Nephron progenitor cell (in vitro differentiated cells): ENCODE measurements around the gene AMFR.

Experiments
- DNase-seq: peaks from one replicate; pipeline ENCODE4 v3.0.0; 2021
- H3K27ac Mint-ChIP-seq: 2 replicates; pipeline ENCODE4 v1.8.0; 2021; ENCODE audit warnings: mild to moderate bottlenecking, moderate library complexity, mixed read lengths
- H3K27me3 Mint-ChIP-seq: 2 replicates; pipeline ENCODE4 v1.8.0; 2021; ENCODE audit warnings: mild to moderate bottlenecking, low read depth, mixed read lengths; ENCODE audit not compliant: poor library complexity
- H3K36me3 Mint-ChIP-seq: 2 replicates; pipeline ENCODE4 v1.8.0; 2021; ENCODE audit warnings: low read depth, mixed read lengths
- H3K4me1 Mint-ChIP-seq: 2 replicates; pipeline ENCODE4 v1.8.0; 2021; ENCODE audit warnings: mixed read lengths
- H3K4me3 Mint-ChIP-seq: 2 replicates; pipeline ENCODE4 v1.8.0; 2021; ENCODE audit warnings: mild to moderate bottlenecking, moderate library complexity, mixed read lengths
- H3K9me3 Mint-ChIP-seq: 2 replicates; pipeline ENCODE4 v1.8.0; 2021; ENCODE audit warnings: mild to moderate bottlenecking, moderate library complexity, mixed read lengths
- CTCF ChIP-seq: fragments of 200-600 bp; sonication (generic); IDR thresholded peaks from 2 replicates; pipeline ENCODE4 v1.5.0; 2021; ENCODE audit warnings: antibody characterized with exemption

AMFR gene

GRCh38 chr16:56363781-56364565, 61.4 kb downstream of the AMFR start:
- peaks cover 24% of the 10 kb centered on the region for H3K4me1 Mint-ChIP-seq
- no peak for DNase-seq
- peak overlapping the region; percentile 25 for H3K27ac Mint-ChIP-seq
- no peak overlapping the region for H3K4me3 Mint-ChIP-seq
- no peaks in the 10 kb centered on the region for H3K9me3 Mint-ChIP-seq
- H3K36me3 Mint-ChIP-seq = peaks cover 66% of the 10 kb centered on the region
- H3K27me3 Mint-ChIP-seq = no peaks in the 10 kb centered on the region
- TF ChIP-seq CTCF = no peak

DNA sequence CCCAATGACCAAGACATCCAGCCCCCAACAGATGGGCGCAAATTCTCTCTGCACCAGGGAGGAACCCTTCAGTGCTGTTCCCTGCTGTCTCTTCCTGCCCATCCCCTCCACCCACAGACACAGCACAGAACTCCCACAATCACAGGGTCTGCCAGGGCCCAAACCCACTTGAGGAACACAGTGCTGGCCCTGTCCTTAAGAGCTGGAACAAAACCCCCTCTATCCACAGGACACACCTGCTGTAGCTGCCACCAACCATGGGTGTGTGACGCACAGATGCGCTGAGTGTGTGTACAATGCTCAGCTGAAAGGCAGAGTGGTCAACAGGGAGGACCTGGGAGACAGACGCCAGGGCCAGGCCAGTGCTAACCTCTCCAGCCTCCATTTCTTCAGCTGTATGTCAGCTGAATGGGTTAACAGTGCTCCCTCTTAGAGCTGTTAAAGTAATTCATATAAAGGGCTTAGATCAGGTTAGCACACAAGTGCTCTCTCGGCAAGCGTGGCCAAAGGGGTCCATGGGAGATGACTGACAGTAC, 62.1 kb downstream of the AMFR start:
- no peak for TF ChIP-seq CTCF
- H3K36me3 Mint-ChIP-seq = peaks cover 59% of the 10 kb centered on the region
- no peak overlapping the region for H3K4me3 Mint-ChIP-seq
- DNase-seq = no peak
- no peaks in the 10 kb centered on the region for H3K9me3 Mint-ChIP-seq
- H3K27me3 Mint-ChIP-seq = peaks cover 3% of the 10 kb centered on the region
- H3K27ac Mint-ChIP-seq = no peak overlapping the region
- H3K4me1 Mint-ChIP-seq = peaks cover 31% of the 10 kb centered on the region

- no peaks in the 10 kb centered on the region for H3K9me3 Mint-ChIP-seq
- TF ChIP-seq CTCF = no peak
- H3K4me3 Mint-ChIP-seq = no peak overlapping the region
- H3K27ac Mint-ChIP-seq = no peak overlapping the region
- DNase-seq = no peak
- peaks cover 37% of the 10 kb centered on the region for H3K4me1 Mint-ChIP-seq
- H3K27me3 Mint-ChIP-seq = peaks cover 5% of the 10 kb centered on the region
- H3K36me3 Mint-ChIP-seq = peaks cover 54% of the 10 kb centered on the region
These were observed 62.6 kb downstream of the AMFR start for GRCh38 chr16:56362706-56363105.

GRCh38 chr16:56362057-56362655, 63.2 kb downstream of the AMFR start:
- Mint-ChIP-seq H3K27ac (peak overlapping the region; percentile 58), H3K27me3 (peaks cover 5% of the 10 kb centered on the region), H3K36me3 (peaks cover 48% of the 10 kb centered on the region), H3K4me3 (no peak overlapping the region), H3K9me3 (no peaks in the 10 kb centered on the region), H3K4me1 (peaks cover 42% of the 10 kb centered on the region)
- DNase-seq = no peak
- no peak for TF ChIP-seq CTCF

GRCh38 chr16:56360117-56361008, 65.0 kb downstream of the AMFR start:
- H3K36me3 Mint-ChIP-seq = peaks cover 43% of the 10 kb centered on the region
- TF ChIP-seq CTCF = no peak
- DNase-seq = no peak
- peaks cover 60% of the 10 kb centered on the region for H3K4me1 Mint-ChIP-seq
- H3K4me3 Mint-ChIP-seq = no peak overlapping the region
- H3K27me3 Mint-ChIP-seq = peaks cover 5% of the 10 kb centered on the region
- peak overlapping the region; percentile 13 for H3K27ac Mint-ChIP-seq
- no peaks in the 10 kb centered on the region for H3K9me3 Mint-ChIP-seq
